Measurements from ENCODE around the gene ENTR1. TPM values are rescaled to one million over a fixed set of nuclear protein-coding genes. Genes with fewer than 3 reads are reported as not detected.

ENTR1 gene
- total and polyA plus RNA-seq, 10 of the 15 experiments (the other 5 are each of a cell fraction or from before 2014, with no cell fraction given) = 8.2 to 96.4 (median 41.1) TPM

- TF ChIP-seq ZBTB11 (CRISPR knock-in tag; IDR thresholded peaks at IDR 0.05) = no peak
These were observed 40.9 kb upstream of the ENTR1 start (continued) for GRCh38 chr9:136451221-136451877.

- Histone ChIP-seq H3K4me3 (no peak overlapping the region), H3K9ac (ENCODE audit: control insufficient read depth, insufficient read depth, low read length) (no peak overlapping the region), H3K9me3 (replicated peaks; ENCODE audit: control insufficient read depth, insufficient read depth, low read length) (no peaks in the 10 kb centered on the region), H3K4me1 (ENCODE audit: control insufficient read depth, insufficient read depth, low read length) (no peaks in the 10 kb centered on the region), H2AFZ (ENCODE audit: control insufficient read depth, low read depth, low read length) (no peak overlapping the region), H4K20me1 (ENCODE audit: control insufficient read depth, insufficient read depth) (no peaks in the 10 kb centered on the region; the same call in 1 of the 2 replicates), H3K79me2 (ENCODE audit: control insufficient read depth, insufficient read depth, low read length) (no peaks in the 10 kb centered on the region), H3K4me2 (ENCODE audit: control insufficient read depth, insufficient read depth) (no peak overlapping the region), H3K27me3 (replicated peaks in 1 of 2; ENCODE audit: control insufficient read depth in 2 of 2, insufficient read depth in 2 of 2, low read length in 1 of 2) (no peaks in the 10 kb centered on the region), H3K36me3 (ENCODE audit: control insufficient read depth in 2 of 2, insufficient read depth in 2 of 2, low read length in 1 of 2) (peaks cover 24 to 25% of the 10 kb centered on the region in 2 experiments), H3K27ac (ENCODE audit: control insufficient read depth, insufficient read depth) (no peak overlapping the region)
- ATAC-seq (no peak), DNase-seq (ENCODE audit: low read depth, low spot score) (no peak), FAIRE-seq (no peak)
- in situ Hi-C loops (cut with MboI) (no loop called here), intact Hi-C loops (cut with micrococcal nuclease; ENCODE audit: unreplicated experiment) (no loop called here)
- RAD21 ChIA-PET (ENCODE audit: unreplicated experiment) = no interaction called here
- BruUV-seq (replicated peaks) = no TSS peak
- POLR2A ChIA-PET = no interaction called here
- CTCF ChIA-PET = no interaction called here
- 81% methylated on average over 3 of the region's 3 CpGs for WGBS (ENCODE audit: insufficient coverage, insufficient replicate concordance, low lambda C conversion rate, missing lambda C conversion rate)
- SMC1A ChIA-PET (ENCODE audit: uncharacterized antibody, unreplicated experiment) = no interaction called here
- TF ChIP-seq ZBTB11 (CRISPR knock-in tag; IDR thresholded peaks at IDR 0.05) (no peak), ATF7 (IDR thresholded peaks at IDR 0.05; ENCODE audit: low read depth) (no peak), CUX1 (IDR thresholded peaks at IDR 0.05; ENCODE audit: insufficient replicate concordance, low read depth, low read length) (no peak), MEF2B (IDR thresholded peaks at IDR 0.05; ENCODE audit: partially characterized antibody, poor library complexity, severe bottlenecking) (no peak), EGR1 (IDR thresholded peaks at IDR 0.05; ENCODE audit: borderline replicate concordance in 1 of 2, low read depth in 2 of 2, low read length in 2 of 2) (no peak)
These were observed 38.2 kb upstream of the ENTR1 start for GRCh38 chr9:136448655-136449054.

All from GM12878 (cell line).